DMS153 treated with DMSO at 0.1 percent for 48 hours (cell line): ENCODE data around the gene SDK1.

Source experiments
- DNase-seq: peaks from one replicate; lab custom pipeline; 2025; ENCODE audit not compliant: unreplicated experiment; lab: John Stamatoyannopoulos, UW

The SDK1 gene

DNA sequence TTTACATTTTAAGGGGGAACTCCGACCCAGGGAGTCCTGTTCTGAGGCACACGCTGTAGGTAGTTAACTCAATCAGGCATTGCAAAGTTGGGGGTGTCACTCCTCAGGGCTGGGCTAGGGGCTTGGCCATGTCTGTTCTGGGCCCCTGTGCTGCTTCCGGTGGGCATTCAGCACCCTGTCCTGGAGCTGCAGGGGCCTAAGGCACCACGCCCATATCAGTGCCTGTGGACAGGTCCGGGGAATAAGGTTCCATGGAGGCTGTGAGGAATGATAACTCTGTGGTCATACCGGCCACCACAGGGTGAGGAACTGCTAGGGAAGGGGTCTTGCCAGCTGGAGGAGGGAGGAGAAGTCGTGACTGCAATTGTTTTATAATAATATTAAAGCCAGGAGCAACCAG lies 842.0 kb downstream of the SDK1 start:
- no peak for DNase-seq

DNA sequence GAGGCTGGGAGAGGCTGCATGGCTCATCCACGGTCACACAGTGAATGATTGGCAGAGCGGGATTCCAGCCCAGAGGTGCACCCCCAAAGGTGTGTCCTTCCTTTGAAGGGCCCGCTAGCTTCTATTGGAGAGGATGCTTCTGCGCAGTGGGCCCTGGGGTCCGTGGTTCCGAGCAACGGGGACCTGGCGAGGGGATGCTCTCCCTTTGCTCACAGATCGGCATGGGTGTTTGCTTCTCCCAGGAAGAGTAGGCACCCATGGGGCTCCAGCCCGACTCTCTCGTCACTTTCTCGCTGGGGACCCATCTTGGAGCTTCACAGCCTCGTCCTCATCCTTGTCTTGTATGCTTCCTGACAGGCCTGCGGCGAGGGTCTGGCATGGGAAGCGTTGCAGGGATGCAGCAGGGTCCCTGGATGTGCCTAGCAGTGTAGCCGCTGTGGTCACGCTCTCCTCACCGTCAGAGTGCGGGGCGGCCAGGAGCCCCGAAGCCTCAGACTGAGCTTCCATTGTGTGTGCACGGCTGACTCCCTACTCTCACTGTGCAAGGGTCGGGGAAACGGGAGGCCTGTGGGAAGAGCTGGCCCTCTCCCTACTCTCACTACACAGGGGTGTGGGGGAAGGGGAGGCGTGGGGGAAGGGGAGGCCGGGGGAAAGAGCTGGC lies 842.6 kb downstream of the SDK1 start:
- DNase-seq = no peak

DNA sequence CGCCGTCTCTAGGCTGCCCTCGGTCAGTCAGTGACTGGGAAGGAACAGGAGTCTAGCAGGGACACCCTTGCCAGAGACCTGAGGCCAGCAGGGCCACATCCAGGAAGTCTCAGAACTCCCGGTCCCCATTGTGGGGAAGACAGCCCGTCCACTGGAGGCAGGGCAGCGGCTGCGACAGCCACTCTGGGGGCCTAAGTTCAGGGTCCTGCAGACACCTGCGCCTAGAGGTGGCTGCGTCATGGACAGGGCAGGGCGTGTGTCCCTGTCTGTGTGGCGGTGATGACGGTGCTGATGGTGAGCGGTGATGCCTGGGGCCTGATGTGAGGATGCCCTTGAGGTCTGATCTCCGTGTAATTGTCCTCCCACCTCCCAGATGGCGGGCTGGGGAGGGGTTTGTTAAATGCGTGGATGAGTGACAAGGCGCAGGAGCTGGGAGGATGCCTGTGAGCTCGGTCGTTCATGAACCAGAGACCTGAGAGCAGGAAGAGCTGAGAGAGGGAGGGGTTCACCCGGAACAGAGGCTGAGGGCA lies 843.2 kb downstream of the SDK1 start:
- no peak for DNase-seq

DNA sequence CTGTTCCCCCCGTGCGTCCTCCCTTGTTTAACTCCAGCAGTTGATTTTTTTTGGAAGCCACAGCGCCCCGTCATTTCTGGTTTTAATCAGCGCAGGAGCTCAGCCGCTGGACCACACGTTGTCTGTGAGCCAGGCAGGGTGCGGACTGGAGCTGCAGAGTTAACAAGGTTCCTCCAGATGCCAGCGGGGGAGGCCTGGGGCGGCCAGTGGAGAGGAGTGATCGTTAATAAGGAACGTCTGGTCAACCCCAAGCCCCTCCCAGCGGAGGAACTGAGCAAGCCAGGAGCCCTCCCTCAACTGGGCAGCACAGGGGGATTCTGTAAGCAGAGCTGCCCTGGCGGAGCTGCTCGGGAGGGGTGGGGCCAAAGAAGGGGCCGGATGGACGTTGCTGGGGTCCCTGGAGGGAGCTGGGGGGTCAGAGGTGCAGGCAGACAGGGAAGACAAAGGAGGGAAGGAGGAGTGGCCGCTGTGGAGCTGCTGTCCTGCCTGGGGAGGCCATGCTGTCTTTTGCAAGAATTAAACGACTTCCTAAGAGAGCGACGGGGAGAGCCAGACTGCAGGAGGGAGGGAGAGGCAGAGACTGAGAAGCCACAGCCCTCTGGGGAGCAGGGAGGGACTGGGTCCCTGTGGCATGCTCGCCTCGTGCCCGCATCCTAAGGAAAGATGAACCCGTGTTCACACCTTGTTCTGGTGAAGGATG lies 843.9 kb downstream of the SDK1 start:
- no peak for DNase-seq

DNA sequence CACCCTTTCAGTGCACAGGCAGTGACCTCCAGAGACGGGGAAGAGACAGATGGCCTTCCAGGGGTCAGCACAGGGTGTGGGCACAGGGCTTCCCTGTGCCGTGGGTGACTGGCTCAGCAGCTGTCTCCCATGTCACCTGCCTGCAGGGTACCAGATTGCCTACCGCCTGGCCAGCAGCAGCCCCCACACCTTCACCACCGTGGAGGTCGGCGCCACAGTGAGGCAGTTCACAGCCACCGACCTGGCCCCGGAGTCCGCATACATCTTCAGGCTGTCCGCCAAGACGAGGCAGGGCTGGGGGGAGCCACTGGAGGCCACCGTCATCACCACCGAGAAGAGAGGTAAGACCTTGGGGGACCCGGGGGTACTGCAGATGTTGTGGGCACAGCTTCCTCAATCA lies 844.5 kb downstream of the SDK1 start:
- DNase-seq = no peak

DNA sequence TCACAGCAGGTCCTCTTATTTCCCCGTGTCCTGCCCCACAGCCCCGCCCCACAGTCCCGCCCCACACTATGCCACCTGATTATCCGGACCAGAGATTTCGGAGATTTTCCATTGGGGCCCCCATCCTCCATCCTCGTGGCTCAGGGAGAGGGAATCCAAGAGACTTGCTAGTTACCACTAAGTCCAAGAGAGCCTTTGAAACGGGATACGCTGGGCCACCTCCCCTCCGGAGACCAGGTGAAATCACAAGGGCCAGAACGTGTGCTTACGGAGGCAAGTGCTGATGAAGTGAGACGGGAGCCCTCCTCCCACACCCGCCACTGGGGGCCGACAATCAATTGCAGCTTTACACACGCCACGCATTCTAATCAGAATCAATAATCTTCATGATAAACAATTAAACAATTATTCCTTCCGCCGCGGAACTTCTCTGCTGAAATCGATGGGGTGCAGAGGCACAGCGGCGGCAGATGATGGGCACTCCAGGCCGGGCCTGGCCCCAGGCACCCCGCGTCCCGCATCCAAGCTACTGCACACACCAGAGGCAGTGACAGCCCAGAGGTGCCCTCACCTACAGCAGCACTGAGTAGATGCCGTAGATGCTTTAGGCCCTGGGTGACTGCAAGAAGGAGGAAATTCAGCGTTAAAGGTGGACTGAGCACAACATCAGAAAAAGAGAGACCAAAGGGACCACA lies 847.0 kb downstream of the SDK1 start:
- no peak for DNase-seq

DNA sequence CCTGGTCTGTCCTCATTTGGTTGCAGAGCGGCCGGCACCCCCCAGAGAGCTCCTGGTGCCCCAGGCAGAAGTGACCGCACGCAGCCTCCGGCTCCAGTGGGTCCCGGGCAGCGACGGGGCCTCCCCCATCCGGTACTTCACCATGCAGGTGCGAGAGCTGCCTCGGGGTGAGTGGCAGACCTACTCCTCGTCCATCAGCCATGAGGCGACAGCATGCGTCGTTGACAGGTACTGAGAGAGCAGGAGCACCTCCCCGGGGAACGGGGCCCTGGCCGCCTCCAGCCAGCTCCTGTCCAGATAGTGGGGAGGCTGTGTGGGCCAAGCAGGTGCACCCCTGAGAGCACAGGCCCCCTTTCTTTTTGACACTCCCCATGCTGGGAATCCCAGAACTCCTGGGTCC lies 848.2 kb downstream of the SDK1 start:
- no peak for DNase-seq

DNA sequence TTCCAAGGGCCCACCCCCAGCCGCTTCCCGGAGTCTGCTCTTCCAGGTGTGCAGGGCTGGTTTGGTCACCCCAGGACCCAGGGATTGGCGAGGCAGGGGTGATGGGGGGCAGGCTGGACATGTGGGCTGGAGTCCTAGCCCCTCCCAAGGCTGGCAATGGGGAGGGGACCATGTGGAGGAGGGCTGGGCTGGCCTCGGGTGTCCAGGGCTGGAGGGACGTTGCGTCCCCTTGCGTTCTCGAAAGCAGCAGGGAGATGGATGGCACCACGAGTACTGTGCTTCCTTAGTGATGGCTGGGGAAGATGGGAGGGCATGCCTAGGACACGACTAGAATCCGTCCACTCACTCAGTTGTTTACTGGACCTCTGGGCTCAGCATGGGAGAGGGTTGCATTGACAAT lies 848.6 kb downstream of the SDK1 start:
- no peak for DNase-seq

DNA sequence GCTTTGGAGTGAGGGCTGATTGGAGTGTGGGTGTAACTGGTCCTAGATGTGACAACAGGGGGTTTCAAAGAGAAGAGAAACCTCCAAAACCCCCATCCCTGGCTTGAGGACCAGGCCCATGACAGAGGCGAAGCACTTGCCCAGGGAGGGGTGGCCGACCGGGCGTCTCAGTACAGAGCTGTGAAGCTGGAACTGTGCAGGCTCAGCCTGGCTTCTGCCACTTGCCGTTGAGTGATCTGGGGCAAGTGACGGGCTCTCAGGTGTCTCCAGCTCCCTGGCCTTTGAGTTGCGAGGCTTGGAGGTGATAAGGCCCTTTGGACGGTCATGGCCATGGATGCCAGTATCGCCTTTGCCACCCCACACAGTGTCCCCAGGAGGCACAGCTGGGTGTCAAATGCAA lies 849.7 kb downstream of the SDK1 start:
- DNase-seq = no peak

DNA sequence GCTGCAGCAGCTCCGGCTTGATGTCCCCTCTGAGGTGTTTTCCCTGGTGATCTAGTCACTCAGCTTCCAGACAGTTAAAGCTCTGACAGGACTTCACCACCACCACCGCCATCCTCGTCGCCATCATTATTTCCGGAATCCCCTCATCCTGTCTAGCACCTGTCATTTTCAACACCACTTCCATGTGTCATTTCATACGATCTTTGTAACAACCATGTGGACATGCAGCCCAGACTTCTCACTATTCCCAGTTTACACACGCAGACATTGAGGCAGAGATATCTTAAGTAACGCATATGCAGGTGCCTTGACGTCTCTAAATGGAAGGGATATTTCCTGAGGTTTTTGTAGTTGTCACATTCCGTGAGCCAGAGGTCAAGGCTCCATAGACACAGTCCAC lies 850.5 kb downstream of the SDK1 start:
- DNase-seq = no peak

DNA sequence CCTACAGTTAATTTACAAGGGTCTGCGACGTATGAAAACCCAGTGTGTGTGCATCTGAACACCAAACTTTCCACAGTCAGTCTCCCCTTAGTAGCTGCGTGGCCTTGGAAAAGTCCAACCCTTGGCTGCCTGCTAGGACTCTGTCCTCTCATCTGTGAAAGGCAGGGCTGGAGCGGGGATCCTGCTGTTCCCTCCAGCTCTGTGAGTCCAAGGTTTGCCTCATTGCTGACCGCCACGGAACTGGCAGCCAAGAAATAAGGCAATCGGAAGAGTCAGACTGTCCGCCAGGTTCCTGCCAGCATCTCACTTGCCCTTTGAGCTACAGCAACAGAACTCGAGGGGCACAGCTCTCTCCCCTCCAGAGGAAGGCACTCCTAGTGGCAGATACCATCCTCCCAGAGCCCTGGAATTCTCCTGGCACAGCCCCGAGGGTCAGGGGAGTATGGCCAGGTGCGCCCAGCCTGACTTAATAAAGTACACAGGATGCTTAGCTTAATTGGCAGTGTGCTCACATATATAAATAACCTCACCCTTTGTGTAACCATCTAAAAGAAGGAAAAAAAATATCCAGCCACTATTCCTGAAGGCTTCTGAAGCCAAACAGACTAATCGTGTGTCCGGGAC lies 851.0 kb downstream of the SDK1 start:
- no peak for DNase-seq

DNA sequence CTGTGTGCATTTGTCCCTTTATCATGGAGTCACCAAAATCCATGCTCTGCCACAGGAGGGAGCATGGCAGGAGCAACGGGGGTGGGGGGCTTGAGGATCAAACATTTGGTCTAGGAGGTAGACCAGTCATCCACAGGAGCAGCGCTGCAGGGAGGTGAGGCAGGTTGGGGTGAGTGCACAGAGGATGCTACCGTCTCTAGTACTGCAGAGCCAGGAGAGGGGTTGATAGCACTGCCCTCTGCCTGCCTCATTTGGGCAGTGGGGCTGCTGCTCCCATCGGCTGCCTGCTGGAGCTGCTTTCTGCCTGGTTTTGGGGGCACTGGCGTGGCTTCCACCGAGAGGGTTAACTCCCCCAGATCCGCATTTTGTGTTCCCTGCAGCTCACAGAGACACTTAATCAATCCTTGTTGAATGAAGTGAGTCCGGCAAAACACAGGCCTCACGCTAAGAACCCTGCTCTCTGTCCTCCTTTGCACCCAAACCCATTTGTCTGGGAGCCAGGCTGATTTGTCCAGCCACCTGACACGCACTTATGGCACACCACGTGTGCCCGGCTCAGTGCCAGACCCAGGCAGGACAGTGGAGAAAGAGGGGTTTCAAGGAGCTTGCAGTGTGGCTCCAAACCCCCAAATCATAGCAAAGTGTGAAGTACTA lies 854.0 kb downstream of the SDK1 start:
- DNase-seq = no peak

DNA sequence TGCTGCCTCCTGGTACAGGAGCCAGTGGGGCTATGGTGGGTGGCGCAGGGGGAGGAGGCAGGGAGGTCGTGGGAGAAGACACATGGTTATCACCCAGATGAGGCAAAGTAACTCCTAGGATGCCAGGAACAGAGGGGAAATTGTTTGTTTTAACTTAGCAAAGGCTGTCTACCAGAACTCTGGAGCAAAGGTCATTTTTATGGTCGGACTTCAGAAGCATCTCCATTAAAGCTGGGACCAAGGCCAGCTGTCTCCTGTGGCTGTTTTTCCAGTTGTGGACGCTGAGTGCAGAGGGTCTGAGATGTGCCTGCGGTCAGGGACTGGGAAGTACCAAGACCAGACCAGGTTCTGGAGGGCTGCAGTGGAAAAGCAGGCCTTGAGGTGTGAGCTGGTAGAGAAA lies 855.1 kb downstream of the SDK1 start:
- no peak for DNase-seq

DNA sequence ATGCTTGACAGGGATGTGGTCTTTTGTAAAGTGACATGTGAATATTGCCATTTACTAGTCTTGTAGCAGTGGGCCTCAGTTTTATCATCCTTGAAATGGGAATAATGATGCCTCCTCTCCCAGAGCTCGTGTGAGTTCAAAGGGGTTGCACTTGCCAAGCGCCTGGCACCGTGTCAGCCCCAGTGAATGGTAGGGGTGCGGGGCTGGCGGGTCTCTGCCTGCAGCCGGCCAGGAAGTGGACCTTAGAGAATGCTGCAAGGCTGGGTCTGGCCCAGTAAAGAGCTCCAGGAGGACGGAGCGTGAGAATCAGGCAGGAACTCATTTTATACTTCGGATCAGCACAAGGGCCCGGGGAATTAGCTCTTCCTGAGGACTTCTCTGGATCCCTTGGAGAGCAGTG lies 856.6 kb downstream of the SDK1 start:
- DNase-seq = no peak

DNA sequence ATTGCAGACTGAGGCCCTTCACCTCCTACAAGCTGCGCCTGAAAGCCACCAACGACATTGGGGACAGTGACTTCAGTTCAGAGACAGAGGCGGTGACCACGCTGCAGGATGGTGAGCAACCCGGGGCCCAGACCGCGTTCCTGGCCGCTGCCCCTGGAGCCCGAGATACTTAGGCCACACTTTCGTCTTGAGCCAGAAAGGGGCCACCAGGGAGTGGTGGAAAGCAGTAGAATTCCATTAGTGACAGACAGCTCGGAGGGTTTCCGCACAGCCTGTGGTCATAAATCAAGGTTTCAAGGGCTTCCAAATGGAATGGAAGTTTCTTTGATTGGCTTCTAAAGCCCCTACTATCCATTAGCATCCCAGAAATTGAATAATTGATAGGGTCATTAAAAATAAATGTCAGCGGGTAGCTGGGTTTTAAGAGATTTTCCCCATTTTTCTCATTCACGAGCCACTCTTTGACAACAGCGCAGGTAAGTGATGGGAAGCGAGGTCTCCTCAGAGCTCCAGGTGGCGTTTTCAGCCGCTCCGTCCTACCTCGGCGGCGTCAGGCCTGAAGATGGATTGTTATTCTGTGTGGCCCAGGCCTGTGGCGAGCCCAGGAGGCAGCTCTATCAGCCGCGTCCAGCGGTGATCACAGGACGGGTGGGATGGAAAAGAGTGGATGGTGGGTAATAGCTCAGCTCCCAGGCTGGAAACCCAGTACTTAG lies 857.5 kb downstream of the SDK1 start:
- DNase-seq = no peak

DNA sequence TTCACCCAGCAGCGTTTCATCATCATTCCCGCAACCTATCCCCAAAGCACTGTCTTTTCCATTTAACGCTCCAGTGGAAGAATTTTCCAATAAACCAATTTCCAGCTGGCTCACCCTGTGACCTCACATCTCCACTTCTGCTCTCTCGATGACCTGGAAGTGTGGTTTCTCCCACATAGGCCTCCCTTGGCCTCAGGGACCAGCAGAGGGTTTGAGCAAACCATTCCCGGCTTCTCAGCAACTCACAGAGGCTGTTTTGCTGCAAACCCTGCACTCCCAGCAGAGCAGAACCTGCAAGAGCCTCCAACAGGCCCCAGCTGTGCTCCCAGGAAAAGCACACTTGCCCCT lies 858.1 kb downstream of the SDK1 start:
- no peak for DNase-seq

DNA sequence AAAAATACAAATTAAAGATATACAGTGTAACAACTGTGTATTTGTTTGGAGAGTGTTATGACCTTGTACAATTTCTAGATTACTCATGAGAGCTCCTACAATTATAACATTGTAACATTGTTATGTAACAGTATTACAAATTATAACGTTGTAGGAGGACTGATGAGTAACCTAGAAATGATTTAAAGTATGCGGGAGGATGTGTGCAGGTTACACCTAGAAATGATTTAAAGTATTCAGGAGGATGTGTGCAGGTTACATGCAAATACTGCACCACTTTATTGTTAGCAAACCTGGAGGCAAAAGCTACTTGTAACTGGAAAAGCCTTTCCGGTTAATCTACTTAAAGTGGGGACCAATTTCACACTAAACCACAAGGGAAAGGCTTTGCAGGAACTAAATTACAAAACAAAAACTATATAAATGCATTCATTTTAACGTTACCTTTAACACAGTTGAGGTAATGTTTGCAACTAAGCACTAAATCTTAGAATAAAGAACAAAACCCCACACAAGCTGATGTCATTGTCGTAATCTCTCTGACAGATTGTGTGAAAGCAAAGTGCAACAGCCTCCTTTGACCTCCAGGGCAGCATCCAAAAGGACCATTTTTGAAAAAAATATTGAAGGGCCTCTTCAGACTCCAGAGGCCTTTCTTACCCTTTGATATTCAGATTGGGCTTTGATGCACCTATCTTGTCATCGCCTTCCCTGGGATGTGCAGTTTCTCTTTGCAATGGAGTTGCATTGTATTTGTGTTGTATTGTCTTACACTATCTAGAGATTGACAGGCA lies 858.9 kb downstream of the SDK1 start:
- no peak for DNase-seq

DNA sequence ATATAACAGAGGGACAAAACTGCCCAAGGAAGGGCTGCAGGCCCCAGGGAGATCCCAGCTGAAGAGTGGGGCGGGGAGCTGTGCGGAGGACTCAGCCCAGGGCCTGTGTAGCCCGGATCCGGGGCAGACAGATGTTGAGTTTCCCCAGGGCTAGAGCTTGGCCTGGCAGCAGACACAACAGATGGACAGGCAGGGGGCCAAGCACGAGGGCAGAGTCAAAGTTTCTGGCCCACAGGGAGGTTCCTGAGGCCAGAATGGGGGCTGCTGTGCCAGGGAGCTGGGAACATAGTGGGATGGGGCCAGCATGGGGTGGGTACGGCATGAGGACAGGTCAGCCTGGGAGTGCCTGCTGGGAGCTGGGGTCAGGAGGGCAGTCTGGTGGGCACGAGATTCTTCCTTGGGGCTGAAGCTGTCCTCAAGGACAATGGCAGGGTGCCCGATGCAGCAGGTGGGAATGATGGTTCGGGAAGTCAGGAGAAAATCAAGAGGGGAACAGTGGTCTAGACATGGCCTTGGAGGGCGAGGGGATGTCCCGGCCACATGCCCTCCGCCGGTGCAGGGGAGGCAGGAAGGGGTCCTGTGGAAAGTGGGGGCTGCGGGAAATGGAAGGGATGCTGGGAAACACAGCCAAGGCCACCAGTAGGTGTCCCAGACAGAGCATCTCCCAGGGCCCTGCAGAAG lies 862.0 kb downstream of the SDK1 start:
- DNase-seq = no peak

DNA sequence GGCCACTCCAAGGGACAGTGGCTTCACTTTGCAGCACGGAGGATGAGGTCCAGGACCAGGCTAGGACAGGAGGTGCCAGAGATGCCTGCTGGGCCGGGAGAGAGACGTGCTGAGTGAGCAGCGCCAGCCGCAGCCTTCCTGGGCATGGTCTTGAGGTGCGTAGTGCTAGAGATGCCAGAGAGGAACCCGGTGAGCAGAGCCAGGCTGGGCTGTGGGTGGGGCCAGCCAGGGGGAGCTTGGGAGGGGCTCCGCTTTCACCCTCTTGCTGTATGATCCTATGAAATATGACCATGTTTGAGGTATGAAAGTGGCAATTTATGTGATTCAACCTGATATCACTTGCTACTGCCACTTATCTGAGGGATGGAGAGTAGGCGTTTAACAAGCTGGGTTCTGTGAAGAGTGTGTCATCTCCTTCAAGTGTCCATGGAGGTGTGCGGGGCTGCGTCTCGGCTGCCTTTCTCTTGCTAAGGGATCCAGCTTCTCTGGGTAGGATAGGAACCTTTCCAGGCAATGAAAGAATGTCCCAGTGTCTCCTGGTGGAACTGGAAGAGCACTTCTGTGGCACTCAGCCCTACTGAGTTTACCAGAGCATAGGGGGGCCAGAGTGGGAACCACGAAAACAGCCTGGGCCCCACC lies 862.6 kb downstream of the SDK1 start:
- no peak for DNase-seq
